Nephron progenitor cell (in vitro differentiated cells): ENCODE results near the gene PTX4.

Source experiments
- DNase-seq: peaks from one replicate; pipeline ENCODE4 v3.0.0; 2021
- H3K27ac Mint-ChIP-seq: 2 replicates; pipeline ENCODE4 v1.8.0; 2021; ENCODE audit warnings: mild to moderate bottlenecking, moderate library complexity, mixed read lengths
- H3K27me3 Mint-ChIP-seq: 2 replicates; pipeline ENCODE4 v1.8.0; 2021; ENCODE audit warnings: mild to moderate bottlenecking, low read depth, mixed read lengths; ENCODE audit not compliant: poor library complexity
- H3K36me3 Mint-ChIP-seq: 2 replicates; pipeline ENCODE4 v1.8.0; 2021; ENCODE audit warnings: low read depth, mixed read lengths
- H3K4me1 Mint-ChIP-seq: 2 replicates; pipeline ENCODE4 v1.8.0; 2021; ENCODE audit warnings: mixed read lengths
- H3K4me3 Mint-ChIP-seq: 2 replicates; pipeline ENCODE4 v1.8.0; 2021; ENCODE audit warnings: mild to moderate bottlenecking, moderate library complexity, mixed read lengths
- H3K9me3 Mint-ChIP-seq: 2 replicates; pipeline ENCODE4 v1.8.0; 2021; ENCODE audit warnings: mild to moderate bottlenecking, moderate library complexity, mixed read lengths
- CTCF ChIP-seq: fragments of 200-600 bp; sonication (generic); IDR thresholded peaks from 2 replicates; pipeline ENCODE4 v1.5.0; 2021; ENCODE audit warnings: antibody characterized with exemption

Gene PTX4

GRCh38 chr16:1499756-1500464 is 11.2 kb upstream of the PTX4 start:
- Mint-ChIP-seq H3K9me3 (no peaks in the 10 kb centered on the region), H3K27me3 (no peaks in the 10 kb centered on the region), H3K4me3 (no peak overlapping the region), H3K27ac (no peak overlapping the region), H3K36me3 (peaks cover 22% of the 10 kb centered on the region), H3K4me1 (no peaks in the 10 kb centered on the region)
- no peak for TF ChIP-seq CTCF
- no peak for DNase-seq

GRCh38 chr16:1498899-1499676 is 10.3 kb upstream of the PTX4 start:
- Mint-ChIP-seq H3K4me3 (no peak overlapping the region), H3K27me3 (no peaks in the 10 kb centered on the region), H3K9me3 (no peaks in the 10 kb centered on the region), H3K27ac (no peak overlapping the region), H3K36me3 (peaks cover 22% of the 10 kb centered on the region), H3K4me1 (peaks cover 6% of the 10 kb centered on the region)
- no peak for DNase-seq
- no peak for TF ChIP-seq CTCF

GRCh38 chr16:1497014-1497598 is 8.4 kb upstream of the PTX4 start:
- no peak for TF ChIP-seq CTCF
- H3K36me3 Mint-ChIP-seq = peaks cover 11% of the 10 kb centered on the region
- no peak overlapping the region for H3K4me3 Mint-ChIP-seq
- peaks cover 18% of the 10 kb centered on the region for H3K4me1 Mint-ChIP-seq
- H3K9me3 Mint-ChIP-seq = no peaks in the 10 kb centered on the region
- no peak overlapping the region for H3K27ac Mint-ChIP-seq
- no peaks in the 10 kb centered on the region for H3K27me3 Mint-ChIP-seq
- DNase-seq = no peak

GRCh38 chr16:1496464-1496863 is 7.7 kb upstream of the PTX4 start:
- H3K27ac Mint-ChIP-seq = no peak overlapping the region
- DNase-seq = no peak
- H3K4me1 Mint-ChIP-seq = peaks cover 18% of the 10 kb centered on the region
- no peak overlapping the region for H3K4me3 Mint-ChIP-seq
- TF ChIP-seq CTCF = no peak
- H3K9me3 Mint-ChIP-seq = no peaks in the 10 kb centered on the region
- H3K36me3 Mint-ChIP-seq = peaks cover 7% of the 10 kb centered on the region
- H3K27me3 Mint-ChIP-seq = no peaks in the 10 kb centered on the region

- no peak for DNase-seq
- no peaks in the 10 kb centered on the region for H3K27me3 Mint-ChIP-seq
- peaks cover 7% of the 10 kb centered on the region for H3K36me3 Mint-ChIP-seq
- H3K9me3 Mint-ChIP-seq = no peaks in the 10 kb centered on the region
- no peak overlapping the region for H3K4me3 Mint-ChIP-seq
- no peak overlapping the region for H3K27ac Mint-ChIP-seq
- TF ChIP-seq CTCF = no peak
- H3K4me1 Mint-ChIP-seq = peaks cover 18% of the 10 kb centered on the region
Observed at GRCh38 chr16:1495889-1496262, 7.1 kb upstream of the PTX4 start.
